HG03469 (cell line): ENCODE results near the gene CEP70.
"Not testable (repeated sequence)": the region's sequence is repeated elsewhere in the genome, so short reads cannot be mapped to it uniquely, and the experiment has no call there.

Experiments used
- ATAC-seq: cut with Tn5 transposase; IDR thresholded peaks from one replicate; pipeline ENCODE4 v1.9.1; 2021; ENCODE audit warnings: mild to moderate bottlenecking, moderate library complexity, moderate number of reproducible peaks; ENCODE audit not compliant: unreplicated experiment

Gene CEP70

GRCh38 chr3:138455801-138456716 lies 138.0 kb downstream of the CEP70 start:
- no peak for ATAC-seq

DNA sequence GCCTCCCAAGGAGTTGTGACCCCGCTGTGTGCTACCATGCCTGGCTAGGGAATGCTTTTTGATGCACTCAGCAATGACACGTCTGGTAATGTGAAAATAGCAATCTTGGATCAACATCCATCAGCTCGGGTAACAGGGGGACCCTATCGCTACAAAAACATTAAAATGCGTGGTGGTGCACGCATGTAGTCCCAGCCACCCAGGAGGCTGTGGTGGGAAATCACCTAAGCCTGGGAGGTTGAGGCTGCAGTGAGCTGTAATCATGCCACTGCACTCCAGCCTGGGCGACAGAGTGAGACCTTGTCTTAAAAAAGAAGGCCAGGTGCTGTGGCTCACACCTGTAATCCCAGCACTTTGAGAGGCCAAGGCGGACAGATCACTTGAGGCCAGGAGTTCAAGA lies 140.1 kb downstream of the CEP70 start:
- ATAC-seq: not testable (repeated sequence)

DNA sequence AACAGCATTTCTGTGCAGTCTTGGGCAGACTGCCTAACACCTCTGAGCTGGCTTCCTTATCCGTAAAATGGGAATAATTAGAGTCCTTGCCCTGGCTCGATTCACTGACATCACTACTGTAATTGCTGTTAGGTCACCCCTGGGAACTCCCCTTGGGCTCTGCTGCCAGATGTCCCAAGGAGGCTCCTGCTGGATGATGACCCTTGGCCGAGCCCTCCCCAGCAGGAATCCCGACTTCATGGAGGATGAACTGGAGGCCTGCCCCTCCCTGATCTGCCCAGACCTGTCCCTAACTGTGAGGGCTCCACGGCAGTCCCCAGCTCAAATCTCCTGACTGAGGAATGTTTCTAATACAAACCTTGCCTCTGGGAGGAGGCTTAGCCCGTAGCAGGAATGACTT lies 141.6 kb downstream of the CEP70 start:
- ATAC-seq: no peak

GRCh38 chr3:138451595-138452162 lies 142.4 kb downstream of the CEP70 start:
- ATAC-seq: no peak

- ATAC-seq: no peak
Measured at GRCh38 chr3:138450704-138451424, 143.2 kb downstream of the CEP70 start.

DNA sequence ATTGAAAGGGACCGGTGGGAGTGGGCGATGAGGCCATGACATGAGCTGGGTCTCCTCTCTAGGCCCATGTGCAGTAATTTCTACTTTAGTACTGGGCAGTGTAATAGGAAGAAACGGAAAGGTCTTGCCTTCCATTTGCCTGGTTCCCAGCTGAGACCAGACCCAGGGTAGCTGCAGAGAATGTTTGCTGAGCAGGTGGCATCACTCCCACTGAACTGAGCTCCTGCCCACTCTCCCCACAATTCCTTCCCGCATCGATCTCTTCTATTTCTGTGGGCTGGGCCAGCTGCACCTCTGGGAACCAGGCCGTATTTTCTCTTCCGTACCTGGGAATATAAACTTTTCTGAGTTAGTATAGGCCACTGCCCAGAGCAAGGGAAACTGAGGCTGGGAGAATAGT lies 143.9 kb downstream of the CEP70 start:
- ATAC-seq: no peak

DNA sequence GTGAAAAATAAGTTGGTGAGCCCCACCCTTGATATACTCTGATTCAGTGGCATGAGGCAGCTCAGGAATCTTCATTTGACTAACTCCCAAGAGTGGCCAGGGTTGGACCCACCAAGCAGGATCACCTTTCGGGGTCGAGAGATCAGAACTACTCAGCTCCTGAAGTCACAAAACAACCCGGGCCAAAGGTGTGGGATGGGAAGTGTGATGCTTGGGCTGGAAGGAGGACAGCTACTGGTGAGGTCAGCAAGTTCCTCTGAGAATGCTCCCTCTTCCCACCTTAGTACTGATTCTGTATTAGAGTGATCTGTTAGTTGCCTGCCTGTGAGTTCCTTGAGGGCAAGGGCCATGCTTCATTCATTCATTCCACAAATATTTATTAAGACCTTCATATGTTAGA lies 144.6 kb downstream of the CEP70 start:
- ATAC-seq: no peak

DNA sequence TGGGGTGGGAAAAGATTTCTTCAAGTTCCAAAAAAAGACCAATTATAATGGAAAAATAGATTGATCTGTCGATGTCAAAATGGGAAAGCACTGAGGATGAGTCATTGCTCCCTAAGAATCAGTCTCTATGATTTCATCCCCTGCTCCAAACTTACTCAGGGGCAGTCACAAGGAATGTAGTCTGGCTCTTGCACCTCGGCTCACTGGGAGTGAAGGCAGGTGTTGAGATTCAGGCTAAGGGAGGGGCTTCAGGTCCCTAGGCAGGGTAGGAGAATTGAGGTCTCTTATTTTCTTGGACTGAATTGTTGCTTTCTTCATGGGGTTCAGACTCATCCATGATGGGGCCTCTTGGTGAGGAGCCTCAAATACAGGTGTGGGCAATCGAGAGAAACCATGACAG lies 145.4 kb downstream of the CEP70 start:
- ATAC-seq: no peak

- no peak for ATAC-seq
Measured at GRCh38 chr3:138445654-138446053, 148.4 kb downstream of the CEP70 start.

GRCh38 chr3:138445236-138445635 lies 148.8 kb downstream of the CEP70 start:
- ATAC-seq: no peak
